Lung (tissue), 12 donors: ENCODE measurements around the gene ADAMTS12. TPM values are rescaled to one million over a fixed set of nuclear protein-coding genes. Genes with fewer than 3 reads are reported as not detected.

ENCODE experiments used
- ATAC-seq: fragments of 200-7000 bp; cut with Tn5 transposase; one replicate; pipeline ENCODE4 v1.9.1; 2020; ENCODE audit warnings: moderate number of reproducible peaks; ENCODE audit not compliant: insufficient read depth, low FRiP score
- DNase-seq, 3 donors: peaks; one replicate each; pipeline ENCODE4 v3.0.0-alpha.2; 2013 to 2017
- H3K27ac ChIP-seq, 2 donors: one replicate each; pipeline ENCODE4 v1.5.1; 2013; ENCODE audit warnings: mild to moderate bottlenecking in 2 of 2, moderate library complexity in 2 of 2, control low read depth in 1 of 2, inconsistent platforms in 1 of 2, low read depth in 1 of 2, low read length in 1 of 2
- H3K27me3 ChIP-seq, 3 donors: one replicate each; pipeline ENCODE4 v1.5.1; 2013; ENCODE audit warnings: low read length in 2 of 3; ENCODE audit not compliant: control insufficient read depth in 3 of 3, insufficient read depth in 3 of 3
- H3K36me3 ChIP-seq, 4 donors: one replicate each; pipeline ENCODE4 v1.5.1; 2013; ENCODE audit warnings: low read length in 4 of 4, mild to moderate bottlenecking in 1 of 4, moderate library complexity in 1 of 4; ENCODE audit not compliant: control insufficient read depth in 4 of 4, insufficient read depth in 4 of 4
- H3K4me1 ChIP-seq, 5 donors: one replicate each; pipeline ENCODE4 v1.5.1; 2013; ENCODE audit warnings: low read length in 5 of 5, mild to moderate bottlenecking in 2 of 5, moderate library complexity in 1 of 5; ENCODE audit not compliant: control insufficient read depth in 5 of 5, insufficient read depth in 5 of 5
- H3K4me3 ChIP-seq: one replicate; pipeline ENCODE4 v1.5.1; 2013; ENCODE audit warnings: mild to moderate bottlenecking, control low read depth, moderate library complexity
- H3K9ac ChIP-seq, 2 donors: one replicate each; pipeline ENCODE4 v1.5.1; 2013; ENCODE audit warnings: low read length in 2 of 2, control low read depth in 1 of 2; ENCODE audit not compliant: insufficient read depth in 1 of 2
- H3K9me3 ChIP-seq, 4 donors: one replicate each; pipeline ENCODE4 v1.5.1; 2013; ENCODE audit warnings: low read length in 3 of 4, mild to moderate bottlenecking in 1 of 4, moderate library complexity in 1 of 4; ENCODE audit not compliant: control insufficient read depth in 4 of 4, insufficient read depth in 3 of 4
- WGBS, 2 donors: extraction: QIAGEN DNeasy Blood & Tissue Kit; methylation state at CpG; one replicate each; pipeline ENCODE4 v1.1.7; 2013; 5-methylcytosine and 5-hydroxymethylcytosine counted together
- polyA plus RNA-seq, 2 donors: library from polyadenylated mRNA; stranded (reverse); fragments of 200-250 nt; gene quantifications; one replicate each; pipeline ENCODE4 v1.2.1, GENCODE V29; 2013
- total RNA-seq, 2 donors: library from RNA; depleted of rRNA in 1 of 2; stranded (reverse); fragments of >200 nt in 1 of 2; gene quantifications; one replicate each; pipeline ENCODE4 v1.2.1, GENCODE V29; 2014 to 2021
- TF ChIP-seq, protein P1 (sequence below): IDR thresholded peaks from 2 replicates; pipeline ENCODE4 v1.5.1; 2012; ENCODE audit warnings: mild to moderate bottlenecking; ENCODE audit errors: control extremely low read depth, extremely low read depth
- donor health status: control.
- donor health status: control.
- donor health status: Bipolar disorder and iron deficiency.
- donor health status: healthy.
- donor health status: DM: yes; HTN: yes; CAD: no.

The ADAMTS12 gene
- total and polyA plus RNA-seq, 4 donors = 1.3 to 55.1 (median 4.3) TPM

DNA sequence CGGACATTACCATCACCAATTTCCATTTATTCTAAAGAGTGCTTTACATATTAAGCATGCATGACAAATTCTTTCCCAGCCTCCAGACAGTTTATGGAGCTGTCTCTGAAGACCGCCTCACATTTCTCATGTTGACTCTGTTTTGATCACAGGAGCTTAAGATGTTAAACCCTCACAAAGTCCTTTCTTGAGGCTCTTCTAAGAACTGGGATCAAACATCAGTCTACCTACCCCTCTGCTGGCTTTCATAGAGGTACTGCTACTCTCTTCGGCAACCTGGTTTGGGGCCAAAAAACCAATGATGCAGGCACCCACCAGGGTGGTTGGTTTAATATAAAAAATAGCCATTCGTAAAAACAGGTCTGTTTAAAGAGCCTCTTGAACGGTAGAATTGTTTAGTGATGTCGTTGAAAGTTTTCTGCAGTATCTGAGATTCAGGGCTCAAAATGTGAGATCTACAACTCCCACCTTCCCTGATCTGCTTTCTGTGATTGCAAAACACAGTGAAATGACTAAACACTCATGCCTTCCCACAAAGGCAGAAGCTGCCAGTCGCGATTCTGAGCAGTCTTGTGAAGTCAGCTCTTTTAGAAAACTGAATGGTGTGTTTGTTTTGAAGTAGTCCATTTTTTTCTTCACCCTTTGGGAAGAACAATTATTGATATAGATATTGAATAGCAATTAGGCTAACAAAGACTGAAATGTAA lies 47.9 kb upstream of the ADAMTS12 start:
- no peak overlapping the region for H3K9ac ChIP-seq
- no peak overlapping the region for H3K27ac ChIP-seq
- no peaks in the 10 kb centered on the region for H3K36me3 ChIP-seq
- WGBS, 2 donors = 66 to 76% methylated on average over 8 of the region's 8 CpGs
- H3K9me3 ChIP-seq = peaks cover 0 to 9% (median 0%) of the 10 kb centered on the region in 4 donors
- TF ChIP-seq, protein P1, sequence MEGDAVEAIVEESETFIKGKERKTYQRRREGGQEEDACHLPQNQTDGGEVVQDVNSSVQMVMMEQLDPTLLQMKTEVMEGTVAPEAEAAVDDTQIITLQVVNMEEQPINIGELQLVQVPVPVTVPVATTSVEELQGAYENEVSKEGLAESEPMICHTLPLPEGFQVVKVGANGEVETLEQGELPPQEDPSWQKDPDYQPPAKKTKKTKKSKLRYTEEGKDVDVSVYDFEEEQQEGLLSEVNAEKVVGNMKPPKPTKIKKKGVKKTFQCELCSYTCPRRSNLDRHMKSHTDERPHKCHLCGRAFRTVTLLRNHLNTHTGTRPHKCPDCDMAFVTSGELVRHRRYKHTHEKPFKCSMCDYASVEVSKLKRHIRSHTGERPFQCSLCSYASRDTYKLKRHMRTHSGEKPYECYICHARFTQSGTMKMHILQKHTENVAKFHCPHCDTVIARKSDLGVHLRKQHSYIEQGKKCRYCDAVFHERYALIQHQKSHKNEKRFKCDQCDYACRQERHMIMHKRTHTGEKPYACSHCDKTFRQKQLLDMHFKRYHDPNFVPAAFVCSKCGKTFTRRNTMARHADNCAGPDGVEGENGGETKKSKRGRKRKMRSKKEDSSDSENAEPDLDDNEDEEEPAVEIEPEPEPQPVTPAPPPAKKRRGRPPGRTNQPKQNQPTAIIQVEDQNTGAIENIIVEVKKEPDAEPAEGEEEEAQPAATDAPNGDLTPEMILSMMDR = no peak
- H3K27me3 ChIP-seq = peaks cover 10 to 73% (median 68%) of the 10 kb centered on the region in 3 donors
- DNase-seq (no peak), ATAC-seq (no peak)
- H3K4me1 ChIP-seq = peaks cover 0 to 18% (median 4%) of the 10 kb centered on the region in 5 donors
- no peak overlapping the region for H3K4me3 ChIP-seq

DNA sequence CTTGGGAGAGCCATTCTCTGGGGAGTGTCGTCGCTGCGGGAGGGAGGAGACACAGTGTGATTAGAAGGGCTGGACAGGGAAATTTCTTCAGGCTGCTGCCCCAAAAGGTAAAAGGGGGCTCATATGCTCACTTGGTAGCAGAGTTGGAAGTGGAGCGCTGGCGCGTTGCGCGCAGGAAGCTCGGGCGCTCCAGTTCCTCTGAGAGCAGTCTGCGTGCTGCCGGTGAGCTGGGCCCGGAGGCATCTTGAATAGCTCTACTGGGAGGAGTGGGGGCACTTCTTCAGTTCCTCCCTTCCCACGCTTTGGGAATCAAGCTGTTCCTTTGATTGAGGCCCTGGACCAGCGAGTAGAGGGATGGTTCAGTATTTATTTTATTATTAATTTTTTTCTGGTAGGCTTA lies 47.1 kb upstream of the ADAMTS12 start:
- peaks cover 10 to 73% (median 68%) of the 10 kb centered on the region in 3 donors for H3K27me3 ChIP-seq
- H3K9ac ChIP-seq = no peak overlapping the region
- 15 to 30% methylated on average over 15 of the region's 15 CpGs for WGBS, 2 donors
- DNase-seq (no peak), ATAC-seq (no peak)
- no peak overlapping the region for H3K4me3 ChIP-seq
- H3K36me3 ChIP-seq = no peaks in the 10 kb centered on the region
- TF ChIP-seq, protein P1 = no peak
- peaks cover 0 to 18% (median 4%) of the 10 kb centered on the region in 5 donors for H3K4me1 ChIP-seq
- H3K27ac ChIP-seq = no peak overlapping the region
- H3K9me3 ChIP-seq = peaks cover 0 to 9% (median 0%) of the 10 kb centered on the region in 4 donors

DNA sequence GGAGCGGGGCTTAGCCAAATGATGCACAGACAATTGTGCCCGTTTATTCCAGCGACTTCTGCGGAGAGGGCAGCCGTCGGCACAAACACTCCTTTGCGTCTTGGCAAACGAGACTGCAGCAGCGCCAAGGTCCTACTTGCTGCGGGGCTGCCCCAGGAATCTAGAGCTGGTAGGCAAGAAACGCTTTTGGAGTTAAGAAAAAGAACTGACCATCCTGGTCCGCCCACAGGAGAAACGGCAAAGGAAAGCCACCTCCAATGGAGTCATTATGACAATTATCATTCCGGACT lies 46.7 kb upstream of the ADAMTS12 start:
- TF ChIP-seq, protein P1 = no peak
- 16 to 39% methylated on average over 14 of the region's 14 CpGs for WGBS, 2 donors
- H3K4me3 ChIP-seq = no peak overlapping the region

More for the DNA sequence above, 46.7 kb upstream of the ADAMTS12 start:
- no peak for ATAC-seq
- H3K27me3 ChIP-seq = peaks cover 10 to 72% (median 67%) of the 10 kb centered on the region in 3 donors
- peaks cover 0 to 9% (median 0%) of the 10 kb centered on the region in 4 donors for H3K9me3 ChIP-seq
- DNase-seq = no peak
- H3K27ac ChIP-seq = no peak overlapping the region
- H3K36me3 ChIP-seq = no peaks in the 10 kb centered on the region
- H3K4me1 ChIP-seq = peaks cover 0 to 18% (median 4%) of the 10 kb centered on the region in 5 donors
- no peak overlapping the region for H3K9ac ChIP-seq
